D341Med (cell line): ENCODE measurements around the gene IFTAP.
"Not testable (repeated sequence)": the region's sequence is repeated elsewhere in the genome, so short reads cannot be mapped to it uniquely, and the experiment has no call there.

Source experiments
- DNase-seq: peaks from one replicate; pipeline ENCODE4 v3.0.0; 2012; ENCODE audit warnings: low spot score

IFTAP gene

GRCh38 chr11:36638556-36638955 lies 44.3 kb downstream of the IFTAP start:
- DNase-seq: no peak

GRCh38 chr11:36657610-36658267 lies 63.4 kb downstream of the IFTAP start:
- DNase-seq: no peak

- DNase-seq: not testable (repeated sequence)
Measured at GRCh38 chr11:36661359-36661758, 67.1 kb downstream of the IFTAP start.

- DNase-seq: peak; percentile 24
Measured at GRCh38 chr11:36672815-36673450, 78.6 kb downstream of the IFTAP start.

- not testable (repeated sequence) for DNase-seq
Measured at GRCh38 chr11:36679547-36679946, 85.2 kb downstream of the IFTAP start.

GRCh38 chr11:36683818-36684217 lies 89.5 kb downstream of the IFTAP start:
- DNase-seq: no peak

GRCh38 chr11:36684840-36685801 lies 90.8 kb downstream of the IFTAP start:
- DNase-seq: no peak

- no peak for DNase-seq
Measured at GRCh38 chr11:36688132-36688531, 93.8 kb downstream of the IFTAP start.

- no peak for DNase-seq
Measured at GRCh38 chr11:36688571-36689291, 94.4 kb downstream of the IFTAP start.

- no peak for DNase-seq
Measured at GRCh38 chr11:36689442-36689841, 95.1 kb downstream of the IFTAP start.

- no peak for DNase-seq
Measured at GRCh38 chr11:36692704-36693103, 98.4 kb downstream of the IFTAP start.

- no peak for DNase-seq
Measured at GRCh38 chr11:36693139-36693843, 99.0 kb downstream of the IFTAP start.

GRCh38 chr11:36695111-36695510 lies 100.8 kb downstream of the IFTAP start:
- no peak for DNase-seq

- no peak for DNase-seq
Measured at GRCh38 chr11:36695571-36695970, 101.3 kb downstream of the IFTAP start.

- no peak for DNase-seq
Measured at GRCh38 chr11:36696550-36696949, 102.2 kb downstream of the IFTAP start.

GRCh38 chr11:36699271-36699670 lies 105.0 kb downstream of the IFTAP start:
- DNase-seq: no peak

- no peak for DNase-seq
Measured at GRCh38 chr11:36700246-36700645, 105.9 kb downstream of the IFTAP start.

GRCh38 chr11:36702330-36703054 lies 108.2 kb downstream of the IFTAP start:
- peak; percentile 73 for DNase-seq

- DNase-seq: no peak
Measured at GRCh38 chr11:36703055-36703404, 108.7 kb downstream of the IFTAP start.
